Pericardium fibroblast (primary cell): ENCODE results near the gene CFAP77. TPM values are rescaled to one million over a fixed set of nuclear protein-coding genes. Genes with fewer than 3 reads are reported as not detected.

Source experiments
- total RNA-seq: library from RNA; depleted of rRNA; stranded (reverse); fragments of >200 nt; gene quantifications from 2 replicates; pipeline ENCODE4 v1.2.3, GENCODE V29; 2015

Gene CFAP77
- total RNA-seq, result 0.34 TPM in 1 of 2 replicates, not detected in the other

DNA sequence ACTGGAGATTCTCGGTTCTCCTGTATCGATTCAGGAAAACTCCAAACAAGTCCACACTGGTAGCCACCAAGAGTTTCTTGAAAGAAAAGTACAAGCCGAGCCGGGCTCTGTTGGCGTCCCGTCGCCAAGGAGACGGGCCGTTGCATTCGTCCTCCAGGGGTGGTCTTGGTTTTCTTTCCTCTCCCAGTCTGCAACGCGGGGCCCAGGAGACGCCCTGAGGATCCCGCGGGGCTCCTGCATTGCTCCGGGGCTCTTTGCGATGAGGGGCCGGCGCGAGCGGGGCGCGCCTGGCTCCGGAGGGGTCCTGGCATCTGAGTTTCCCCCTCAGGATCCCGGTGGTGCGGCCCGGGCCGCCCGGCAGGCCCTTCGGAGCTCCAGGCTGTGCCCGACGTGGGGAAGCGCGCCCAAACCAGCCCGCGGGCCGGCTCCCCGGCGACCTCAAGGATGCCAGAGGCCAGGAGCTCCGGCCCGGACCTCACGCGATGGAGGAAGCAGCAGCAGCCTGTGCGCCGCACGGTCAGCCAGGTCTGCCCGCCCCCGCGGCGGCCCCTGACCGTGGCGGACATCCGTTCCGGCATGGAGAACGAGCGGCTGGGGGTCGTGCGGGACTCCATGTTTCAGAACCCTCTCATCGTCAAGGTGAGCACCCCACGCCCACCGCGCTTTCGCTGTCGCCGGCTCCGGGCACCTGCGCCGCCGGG lies at the start of gene CFAP77:
TSS of gene CFAP77 (plus strand) at position 384 of the 701 bp plus-strand sequence. CDS start at position 445, 61 bp downstream.

DNA sequence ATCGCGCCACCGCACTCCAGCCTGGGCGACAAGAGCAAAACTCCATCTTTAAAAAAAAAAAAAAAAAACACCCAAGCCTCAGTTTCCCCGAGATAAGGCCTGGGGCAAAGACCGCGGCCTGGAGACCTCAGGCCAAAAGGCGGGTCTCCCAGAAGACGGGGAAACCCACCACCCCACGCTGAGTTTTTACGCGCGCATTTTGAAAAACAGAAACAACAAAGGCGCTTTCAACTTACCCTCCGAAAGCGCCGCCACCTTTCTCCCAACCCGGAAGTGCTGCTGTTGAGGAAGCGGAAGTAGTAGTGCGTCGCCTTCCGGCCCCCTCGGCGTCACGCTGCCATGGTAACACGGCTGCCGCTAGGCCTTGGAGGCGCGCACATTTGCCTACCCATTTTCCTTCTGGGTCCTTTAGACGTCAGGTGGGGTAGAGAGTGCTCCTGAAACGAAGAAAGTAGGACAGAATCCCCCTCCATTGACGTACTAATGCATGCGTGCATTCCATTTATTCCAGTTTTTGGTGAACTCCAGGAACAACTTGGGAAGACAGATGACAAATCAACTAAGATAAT lies 3.4 kb upstream of the CFAP77 start, which contains the start of gene TTF1:
TSS of gene TTF1 (minus strand) at position 287 of the 569 bp plus-strand sequence. CDS start 4,019 bp downstream, outside the sequence.

DNA sequence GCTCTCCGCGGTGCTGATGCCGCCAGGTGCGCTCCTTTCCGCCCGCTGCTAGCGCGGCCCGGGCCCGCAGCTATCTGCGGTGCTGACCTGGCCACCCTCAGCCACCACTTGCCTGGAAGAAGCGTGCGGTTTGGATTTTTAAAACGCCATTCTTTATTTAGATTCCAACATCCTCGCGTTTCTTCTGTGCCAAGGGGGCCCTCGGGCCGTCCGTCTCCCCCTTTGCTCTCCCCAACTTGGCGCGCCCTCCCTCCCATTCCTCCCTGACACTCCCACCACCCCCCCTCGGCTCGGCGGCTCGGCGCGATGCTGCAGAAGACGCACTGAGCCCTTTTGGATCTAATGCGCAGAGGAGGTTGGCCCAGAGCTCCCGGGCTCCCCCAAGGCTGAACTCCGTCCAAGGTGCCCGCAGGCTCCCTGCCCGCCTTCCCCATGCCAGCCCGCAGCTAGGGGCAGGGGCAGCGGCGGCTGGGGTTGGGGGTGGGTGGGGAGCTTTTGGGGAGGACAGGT lies 172.3 kb downstream of the CFAP77 start, which contains the start of gene BARHL1:
TSS of gene BARHL1 (plus strand) at position 331 of the 510 bp plus-strand sequence. CDS start 192 bp downstream, outside the sequence.

Other genes starting within 250 kb of the CFAP77 start
- gene NTNG2, start 248.2 kb upstream of the CFAP77 start, total RNA-seq, result 0.58 and 1.3 TPM in 2 replicates
- gene SETX, start 55.2 kb upstream of the CFAP77 start, total RNA-seq, result 25.3 and 25.9 TPM in 2 replicates
- 6.0 and 7.5 TPM in 2 replicates for gene TTF1, start 3.4 kb upstream of the CFAP77 start, total RNA-seq
- not detected in 2 replicates for gene BARHL1, start 172.4 kb downstream of the CFAP77 start, total RNA-seq